GM12878 (cell line): ENCODE results near the gene SELP.
"Not testable (repeated sequence)": the region's sequence is repeated elsewhere in the genome, so short reads cannot be mapped to it uniquely, and the experiment has no call there.

Experiments
- FOXK2 ChIP-seq: fragments of 450-650 bp; IDR thresholded peaks from 2 replicates; pipeline ENCODE4 v1.6.1; 2017; ENCODE audit warnings: mild to moderate bottlenecking, moderate library complexity
- NFXL1 ChIP-seq: fragments of 450-650 bp; IDR thresholded peaks from 2 replicates; pipeline ENCODE4 v1.6.1; 2017; ENCODE audit warnings: antibody characterized with exemption, mild to moderate bottlenecking, borderline replicate concordance
- RAD21 ChIP-seq: IDR thresholded peaks from 2 replicates; pipeline ENCODE4 v1.6.1; 2011; ENCODE audit warnings: mild to moderate bottlenecking, low read depth, low read length, moderate library complexity; ENCODE audit not compliant: insufficient read depth
- YY1 ChIP-seq: IDR thresholded peaks from 2 replicates; pipeline ENCODE4 v1.6.1; 2011; ENCODE audit warnings: low read depth, mild to moderate bottlenecking, low read length
- TF ChIP-seq, protein P1 (sequence below), 3 experiments: IDR thresholded peaks in 2 of 3; conservative IDR thresholded peaks in 1 of 3; 2 replicates each; pipeline ENCODE4 v1.5.1; 2011; ENCODE audit warnings: low read depth in 3 of 3, low read length in 3 of 3, mild to moderate bottlenecking in 3 of 3, control low read depth in 2 of 3, moderate library complexity in 2 of 3, inconsistent platforms in 1 of 3, mixed read lengths in 1 of 3; ENCODE audit not compliant: control insufficient read depth in 2 of 3, insufficient read depth in 1 of 3; ENCODE audit errors: extremely low read depth in 1 of 3
- TF ChIP-seq, protein P2 (sequence below): fragments of 450-650 bp; IDR thresholded peaks from 2 replicates; pipeline ENCODE4 v1.6.1; 2017; ENCODE audit warnings: mild to moderate bottlenecking
- TF ChIP-seq, protein P3 (sequence below): fragments of 450-650 bp; IDR thresholded peaks from 2 replicates; pipeline ENCODE4 v1.6.1; 2017; ENCODE audit warnings: low read depth, mild to moderate bottlenecking, moderate library complexity

DNA sequence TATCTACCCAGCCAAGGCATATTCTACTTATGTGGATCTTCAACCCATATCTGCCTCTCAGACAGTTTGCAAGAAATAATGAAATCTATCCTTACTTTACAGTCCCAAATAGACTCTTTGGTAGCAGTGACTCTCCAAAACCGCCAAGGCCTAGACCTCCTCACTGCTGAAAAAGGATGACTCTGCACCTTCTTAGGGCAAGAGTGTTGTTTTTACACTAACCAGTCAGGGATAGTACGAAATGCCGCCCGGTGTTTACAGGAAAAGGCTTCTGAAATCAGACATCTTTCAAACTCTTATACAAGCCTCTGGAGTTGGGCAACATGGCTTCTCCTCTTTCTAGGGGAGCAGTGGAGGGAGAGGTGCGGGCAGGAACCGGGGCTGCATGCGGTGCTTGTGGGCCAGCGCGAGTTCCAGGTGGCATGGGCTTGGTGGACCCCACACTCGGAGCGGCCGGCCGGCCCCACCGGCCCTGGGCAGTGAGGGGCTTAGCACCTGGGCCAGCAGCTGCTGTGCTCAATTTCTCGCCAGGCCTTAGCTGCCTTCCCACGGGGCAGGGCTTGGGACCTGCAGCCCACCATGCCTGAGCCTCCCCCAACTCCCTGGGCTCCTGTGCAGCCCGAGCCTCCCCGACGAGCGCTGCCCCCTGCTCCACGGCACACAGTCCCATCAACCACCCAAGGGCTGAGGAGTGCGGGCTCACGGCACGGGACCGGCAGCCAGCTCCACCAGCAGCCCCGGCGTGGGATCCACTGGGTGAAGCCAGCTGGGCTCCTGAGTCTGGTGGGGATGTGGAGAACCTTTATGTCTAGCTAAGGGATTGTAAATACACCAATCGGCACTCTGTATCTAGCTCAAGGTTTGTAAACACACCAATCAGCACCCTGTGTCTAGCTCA, 38.0 kb upstream of the SELP start:
- TF ChIP-seq, protein P1, sequence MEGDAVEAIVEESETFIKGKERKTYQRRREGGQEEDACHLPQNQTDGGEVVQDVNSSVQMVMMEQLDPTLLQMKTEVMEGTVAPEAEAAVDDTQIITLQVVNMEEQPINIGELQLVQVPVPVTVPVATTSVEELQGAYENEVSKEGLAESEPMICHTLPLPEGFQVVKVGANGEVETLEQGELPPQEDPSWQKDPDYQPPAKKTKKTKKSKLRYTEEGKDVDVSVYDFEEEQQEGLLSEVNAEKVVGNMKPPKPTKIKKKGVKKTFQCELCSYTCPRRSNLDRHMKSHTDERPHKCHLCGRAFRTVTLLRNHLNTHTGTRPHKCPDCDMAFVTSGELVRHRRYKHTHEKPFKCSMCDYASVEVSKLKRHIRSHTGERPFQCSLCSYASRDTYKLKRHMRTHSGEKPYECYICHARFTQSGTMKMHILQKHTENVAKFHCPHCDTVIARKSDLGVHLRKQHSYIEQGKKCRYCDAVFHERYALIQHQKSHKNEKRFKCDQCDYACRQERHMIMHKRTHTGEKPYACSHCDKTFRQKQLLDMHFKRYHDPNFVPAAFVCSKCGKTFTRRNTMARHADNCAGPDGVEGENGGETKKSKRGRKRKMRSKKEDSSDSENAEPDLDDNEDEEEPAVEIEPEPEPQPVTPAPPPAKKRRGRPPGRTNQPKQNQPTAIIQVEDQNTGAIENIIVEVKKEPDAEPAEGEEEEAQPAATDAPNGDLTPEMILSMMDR (IDR thresholded peaks at IDR 0.05 in 2 of 3, conservative IDR thresholded peaks at IDR 0.05 in 1 of 3; ENCODE audit: control insufficient read depth in 2 of 3, extremely low read depth in 1 of 3, insufficient read depth in 1 of 3, low read depth in 3 of 3, low read length in 3 of 3) = not testable (repeated sequence)
- not testable (repeated sequence) for TF ChIP-seq FOXK2, NFXL1, RAD21, YY1
- TF ChIP-seq, protein P2, sequence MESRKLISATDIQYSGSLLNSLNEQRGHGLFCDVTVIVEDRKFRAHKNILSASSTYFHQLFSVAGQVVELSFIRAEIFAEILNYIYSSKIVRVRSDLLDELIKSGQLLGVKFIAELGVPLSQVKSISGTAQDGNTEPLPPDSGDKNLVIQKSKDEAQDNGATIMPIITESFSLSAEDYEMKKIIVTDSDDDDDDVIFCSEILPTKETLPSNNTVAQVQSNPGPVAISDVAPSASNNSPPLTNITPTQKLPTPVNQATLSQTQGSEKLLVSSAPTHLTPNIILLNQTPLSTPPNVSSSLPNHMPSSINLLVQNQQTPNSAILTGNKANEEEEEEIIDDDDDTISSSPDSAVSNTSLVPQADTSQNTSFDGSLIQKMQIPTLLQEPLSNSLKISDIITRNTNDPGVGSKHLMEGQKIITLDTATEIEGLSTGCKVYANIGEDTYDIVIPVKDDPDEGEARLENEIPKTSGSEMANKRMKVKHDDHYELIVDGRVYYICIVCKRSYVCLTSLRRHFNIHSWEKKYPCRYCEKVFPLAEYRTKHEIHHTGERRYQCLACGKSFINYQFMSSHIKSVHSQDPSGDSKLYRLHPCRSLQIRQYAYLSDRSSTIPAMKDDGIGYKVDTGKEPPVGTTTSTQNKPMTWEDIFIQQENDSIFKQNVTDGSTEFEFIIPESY = not testable (repeated sequence)
- TF ChIP-seq, protein P3, sequence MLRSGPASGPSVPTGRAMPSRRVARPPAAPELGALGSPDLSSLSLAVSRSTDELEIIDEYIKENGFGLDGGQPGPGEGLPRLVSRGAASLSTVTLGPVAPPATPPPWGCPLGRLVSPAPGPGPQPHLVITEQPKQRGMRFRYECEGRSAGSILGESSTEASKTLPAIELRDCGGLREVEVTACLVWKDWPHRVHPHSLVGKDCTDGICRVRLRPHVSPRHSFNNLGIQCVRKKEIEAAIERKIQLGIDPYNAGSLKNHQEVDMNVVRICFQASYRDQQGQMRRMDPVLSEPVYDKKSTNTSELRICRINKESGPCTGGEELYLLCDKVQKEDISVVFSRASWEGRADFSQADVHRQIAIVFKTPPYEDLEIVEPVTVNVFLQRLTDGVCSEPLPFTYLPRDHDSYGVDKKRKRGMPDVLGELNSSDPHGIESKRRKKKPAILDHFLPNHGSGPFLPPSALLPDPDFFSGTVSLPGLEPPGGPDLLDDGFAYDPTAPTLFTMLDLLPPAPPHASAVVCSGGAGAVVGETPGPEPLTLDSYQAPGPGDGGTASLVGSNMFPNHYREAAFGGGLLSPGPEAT = not testable (repeated sequence)
